Mucosa of stomach (tissue), 1 donor: ENCODE measurements around the gene KDR.

Experiments
- H3K27me3 ChIP-seq: one replicate; pipeline ENCODE4 v1.7.0; 2013; ENCODE audit warnings: mild to moderate bottlenecking, low read length; ENCODE audit not compliant: control insufficient read depth, insufficient read depth
- H3K36me3 ChIP-seq: one replicate; pipeline ENCODE4 v1.7.0; 2013; ENCODE audit warnings: low read length; ENCODE audit not compliant: control insufficient read depth, insufficient read depth
- H3K4me1 ChIP-seq: one replicate; pipeline ENCODE4 v1.7.0; 2013; ENCODE audit warnings: mild to moderate bottlenecking, low read length; ENCODE audit not compliant: control insufficient read depth, insufficient read depth
- H3K4me3 ChIP-seq: one replicate; pipeline ENCODE4 v1.7.0; 2013; ENCODE audit warnings: low read length
- H3K9ac ChIP-seq: one replicate; pipeline ENCODE4 v1.7.0; 2013; ENCODE audit warnings: mild to moderate bottlenecking, low read length, moderate library complexity
- H3K9me3 ChIP-seq: one replicate; pipeline ENCODE4 v1.7.0; 2013; ENCODE audit warnings: mild to moderate bottlenecking, low read length, moderate library complexity; ENCODE audit not compliant: control insufficient read depth
- donor health status: Pancreatic carcinoma.

Gene KDR

GRCh38 chr4:55032788-55033187 is 92.6 kb downstream of the KDR start:
- no peaks in the 10 kb centered on the region for H3K27me3 ChIP-seq
- no peaks in the 10 kb centered on the region for H3K9me3 ChIP-seq
- H3K9ac ChIP-seq: no peak overlapping the region
- H3K4me1 ChIP-seq: no peaks in the 10 kb centered on the region
- no peak overlapping the region for H3K4me3 ChIP-seq
- no peaks in the 10 kb centered on the region for H3K36me3 ChIP-seq

GRCh38 chr4:55032179-55032578 is 93.2 kb downstream of the KDR start:
- Histone ChIP-seq H3K9me3 (no peaks in the 10 kb centered on the region), H3K4me3 (no peak overlapping the region), H3K36me3 (no peaks in the 10 kb centered on the region), H3K9ac (no peak overlapping the region), H3K4me1 (no peaks in the 10 kb centered on the region), H3K27me3 (no peaks in the 10 kb centered on the region)

- Histone ChIP-seq H3K9ac (no peak overlapping the region), H3K27me3 (no peaks in the 10 kb centered on the region), H3K36me3 (no peaks in the 10 kb centered on the region), H3K4me1 (no peaks in the 10 kb centered on the region), H3K9me3 (no peaks in the 10 kb centered on the region), H3K4me3 (no peak overlapping the region)
Measured at GRCh38 chr4:55031158-55031557, 94.2 kb downstream of the KDR start.

GRCh38 chr4:55030589-55030988 is 94.8 kb downstream of the KDR start:
- no peaks in the 10 kb centered on the region for H3K27me3 ChIP-seq
- H3K9ac ChIP-seq: no peak overlapping the region
- H3K36me3 ChIP-seq: no peaks in the 10 kb centered on the region
- no peak overlapping the region for H3K4me3 ChIP-seq
- H3K4me1 ChIP-seq: no peaks in the 10 kb centered on the region
- H3K9me3 ChIP-seq: no peaks in the 10 kb centered on the region

- Histone ChIP-seq H3K4me3 (no peak overlapping the region), H3K4me1 (no peaks in the 10 kb centered on the region), H3K9ac (no peak overlapping the region), H3K9me3 (no peaks in the 10 kb centered on the region), H3K27me3 (no peaks in the 10 kb centered on the region), H3K36me3 (no peaks in the 10 kb centered on the region)
Measured at GRCh38 chr4:55029821-55030503, 95.4 kb downstream of the KDR start.

- H3K27me3 ChIP-seq: no peaks in the 10 kb centered on the region
- H3K36me3 ChIP-seq: no peaks in the 10 kb centered on the region
- H3K4me3 ChIP-seq: no peak overlapping the region
- no peak overlapping the region for H3K9ac ChIP-seq
- no peaks in the 10 kb centered on the region for H3K9me3 ChIP-seq
- no peaks in the 10 kb centered on the region for H3K4me1 ChIP-seq
Measured at GRCh38 chr4:55029321-55029720, 96.1 kb downstream of the KDR start.
